ENCODE data around the gene BLVRB.
A peak's percentile ranks its signal among the peaks of the same experiment; 100 is the strongest.
"Not testable (repeated sequence)": the region's sequence is repeated elsewhere in the genome, so short reads cannot be mapped to it uniquely, and the experiment has no call there.

Gene BLVRB

DNA sequence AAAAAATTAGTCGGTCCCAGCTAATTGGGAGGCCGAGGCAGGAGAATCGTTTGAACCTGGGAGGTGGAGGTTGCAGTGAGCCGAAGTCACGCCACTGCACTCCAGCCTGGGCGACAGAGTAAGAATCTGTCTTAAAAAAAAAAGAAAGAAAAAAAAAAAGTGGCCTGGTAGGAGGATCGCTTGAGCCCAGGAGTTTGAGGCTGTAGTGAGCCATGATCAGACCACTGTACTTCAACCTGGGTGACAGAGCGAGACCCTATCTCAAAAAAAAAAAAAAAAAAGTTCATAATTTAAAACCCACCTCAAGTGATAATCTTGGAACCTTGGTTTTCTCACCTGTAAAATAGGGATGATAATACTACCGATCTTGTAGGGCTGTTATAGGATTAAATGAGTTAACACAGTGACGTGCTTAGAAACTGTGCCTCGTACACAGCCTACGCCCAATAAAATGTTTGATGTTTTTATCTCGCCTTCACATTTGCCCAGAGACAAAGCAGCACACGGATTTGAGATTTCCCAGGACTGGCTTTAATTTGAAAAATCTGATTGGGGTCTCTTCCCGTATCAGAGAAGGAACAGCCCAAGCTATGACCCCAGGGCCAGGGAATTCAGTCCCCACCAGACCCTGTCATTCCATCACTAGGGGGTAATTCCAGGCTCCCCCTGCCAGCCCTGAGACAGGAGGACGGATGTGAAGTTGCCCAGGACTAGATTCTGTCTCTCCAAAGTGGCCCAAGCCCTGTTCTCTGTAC, 43.4 kb downstream of the BLVRB start:
- DNase-seq: no peak

DNA sequence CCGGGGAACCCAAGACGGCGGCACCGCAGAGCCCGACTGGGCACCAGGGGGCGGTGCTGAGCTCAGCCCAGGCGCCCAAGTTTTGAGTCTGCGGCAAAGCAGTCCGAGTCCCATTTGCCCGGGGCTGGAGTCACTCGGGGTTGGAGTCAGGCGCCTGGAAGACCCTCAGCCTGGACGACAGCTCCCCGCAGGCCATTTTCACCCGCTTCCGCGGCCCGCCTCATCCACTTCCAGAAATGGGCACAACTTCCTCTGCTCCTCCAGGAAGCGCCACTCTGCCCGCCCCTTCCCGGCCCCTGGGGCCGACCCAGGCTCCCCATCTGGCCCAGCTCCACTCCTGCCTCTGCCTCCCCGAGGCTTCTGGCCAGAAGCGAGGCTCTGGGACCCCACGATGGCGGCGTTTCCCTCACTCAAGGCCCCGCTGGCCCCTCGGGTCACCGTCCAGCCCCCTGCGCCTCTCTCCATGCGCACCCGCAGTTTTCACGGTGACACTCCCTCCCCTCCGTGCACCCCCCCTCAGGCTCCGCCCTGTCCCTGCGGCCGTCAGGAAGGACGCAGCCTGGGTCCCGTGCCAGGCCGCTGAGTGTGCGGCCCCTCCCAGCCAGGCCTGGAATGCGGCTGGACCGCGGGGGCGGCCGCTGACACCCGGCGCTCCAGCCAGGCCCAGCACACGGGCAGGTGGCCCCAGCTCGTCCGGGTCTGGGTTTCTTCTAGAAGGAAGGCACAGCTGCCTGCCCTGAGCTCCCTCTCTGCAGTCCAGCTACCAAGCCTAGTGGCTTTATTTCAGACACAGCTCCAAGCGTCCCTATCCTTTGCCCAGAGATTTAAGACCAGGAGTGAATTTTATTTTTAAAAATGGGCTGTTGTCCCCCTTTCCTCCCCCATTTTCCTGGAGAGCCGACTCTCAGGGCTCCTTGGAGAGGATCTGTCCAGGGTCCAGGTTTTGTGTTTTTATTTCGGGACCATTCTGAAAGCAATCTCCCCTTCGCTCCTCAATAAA, 44.5 kb downstream of the BLVRB start:
- DNase-seq: peak; percentile 93

DNA sequence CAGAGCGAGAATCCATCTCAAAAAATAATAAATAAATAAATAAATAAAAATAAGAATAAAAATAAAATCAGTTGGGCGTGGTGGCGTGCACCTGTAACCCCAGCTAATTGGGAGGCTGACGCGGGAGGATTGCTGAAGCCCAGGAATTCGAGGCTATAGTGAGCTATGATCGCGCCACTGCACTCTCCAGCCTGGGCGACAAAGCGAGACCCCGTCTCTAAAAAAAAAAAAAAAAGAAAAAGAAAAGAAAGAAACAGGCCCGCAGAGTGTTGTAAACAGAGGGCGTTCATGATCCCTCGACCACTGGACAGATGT, 45.1 kb downstream of the BLVRB start:
- DNase-seq: no peak

DNA sequence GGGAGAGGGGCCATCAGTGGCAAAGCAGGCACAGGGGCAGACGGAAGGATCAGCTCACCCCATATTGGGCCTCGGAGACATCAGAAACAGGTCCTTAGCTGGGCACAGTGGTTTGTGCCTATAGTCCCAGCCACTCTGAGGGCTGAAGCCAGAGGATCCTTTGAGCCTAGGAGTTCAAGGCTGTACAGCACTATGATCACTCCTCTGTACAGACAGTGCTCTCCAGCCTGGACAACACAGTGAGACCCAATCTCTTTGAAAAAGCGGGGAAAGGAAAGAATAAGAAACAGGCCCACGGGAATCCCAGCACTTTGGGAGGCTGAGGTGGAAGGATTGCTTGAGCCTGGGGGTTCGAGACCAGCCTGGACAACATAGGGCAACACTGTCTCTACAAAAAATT, 45.8 kb downstream of the BLVRB start:
- DNase-seq: no peak

DNA sequence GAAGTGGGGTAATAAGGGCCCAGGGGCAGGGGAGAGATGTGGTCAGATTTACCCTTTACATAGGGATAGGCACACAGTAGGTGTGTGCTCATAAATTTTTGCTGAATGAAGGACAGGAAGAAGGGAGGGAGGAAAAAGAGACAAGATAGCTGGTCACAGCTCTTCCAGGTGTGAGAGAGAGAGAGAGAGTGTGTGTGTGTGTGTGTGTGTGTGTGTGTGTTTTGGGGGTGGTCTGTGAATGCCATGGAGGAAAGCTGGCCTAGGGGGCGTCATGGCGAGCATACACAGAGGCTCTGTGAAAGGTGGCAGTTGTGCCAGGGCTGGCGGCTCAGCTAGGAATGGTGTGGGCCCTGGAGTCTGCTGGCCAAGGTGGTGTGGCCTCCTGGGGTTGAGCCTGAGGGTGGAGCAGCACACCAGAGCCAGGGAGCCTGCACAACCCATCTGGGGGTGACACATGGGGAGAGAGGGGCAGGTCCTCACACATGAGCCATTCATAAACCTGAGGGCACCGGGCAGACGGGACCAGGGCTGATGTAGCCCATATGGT, 46.4 kb downstream of the BLVRB start:
- DNase-seq: no peak

DNA sequence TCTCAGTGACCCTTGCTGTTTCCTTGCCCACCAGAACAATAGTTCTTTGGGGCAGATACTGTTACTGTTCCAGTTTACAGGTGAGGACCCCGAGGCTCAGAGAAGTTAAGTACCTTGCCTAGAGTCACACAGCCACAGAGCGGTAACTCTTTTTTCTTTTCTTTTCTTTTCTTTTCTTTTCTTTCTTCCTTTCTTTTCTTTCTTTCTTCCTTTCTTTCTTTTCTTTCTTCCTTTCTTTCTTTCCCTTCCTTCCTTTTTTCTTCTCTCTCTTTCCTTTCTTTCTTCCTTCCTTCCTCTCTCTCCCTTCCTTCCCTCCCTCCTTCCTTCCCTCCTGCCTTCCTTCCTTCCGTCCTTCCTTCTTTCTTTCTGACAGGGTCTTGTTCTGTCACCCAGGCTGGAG, 47.5 kb downstream of the BLVRB start:
- no peak for DNase-seq

DNA sequence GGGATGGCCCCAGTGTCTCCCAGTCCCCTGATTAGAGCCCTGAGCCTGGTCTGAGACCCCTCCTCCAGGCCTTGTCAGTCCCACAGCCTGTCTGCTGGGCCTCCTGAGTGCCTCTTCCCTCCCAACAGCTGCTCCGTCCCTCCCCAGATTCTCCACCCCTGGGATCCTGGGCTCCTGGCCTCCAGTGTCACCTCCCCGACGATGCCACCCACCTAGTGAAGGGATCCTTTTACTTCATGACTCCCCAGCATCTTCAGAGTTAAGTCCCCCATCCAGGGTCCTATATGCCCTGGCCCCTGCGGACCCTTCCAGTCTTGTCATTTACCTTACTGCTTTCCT, 47.9 kb downstream of the BLVRB start:
- no peak for DNase-seq

DNA sequence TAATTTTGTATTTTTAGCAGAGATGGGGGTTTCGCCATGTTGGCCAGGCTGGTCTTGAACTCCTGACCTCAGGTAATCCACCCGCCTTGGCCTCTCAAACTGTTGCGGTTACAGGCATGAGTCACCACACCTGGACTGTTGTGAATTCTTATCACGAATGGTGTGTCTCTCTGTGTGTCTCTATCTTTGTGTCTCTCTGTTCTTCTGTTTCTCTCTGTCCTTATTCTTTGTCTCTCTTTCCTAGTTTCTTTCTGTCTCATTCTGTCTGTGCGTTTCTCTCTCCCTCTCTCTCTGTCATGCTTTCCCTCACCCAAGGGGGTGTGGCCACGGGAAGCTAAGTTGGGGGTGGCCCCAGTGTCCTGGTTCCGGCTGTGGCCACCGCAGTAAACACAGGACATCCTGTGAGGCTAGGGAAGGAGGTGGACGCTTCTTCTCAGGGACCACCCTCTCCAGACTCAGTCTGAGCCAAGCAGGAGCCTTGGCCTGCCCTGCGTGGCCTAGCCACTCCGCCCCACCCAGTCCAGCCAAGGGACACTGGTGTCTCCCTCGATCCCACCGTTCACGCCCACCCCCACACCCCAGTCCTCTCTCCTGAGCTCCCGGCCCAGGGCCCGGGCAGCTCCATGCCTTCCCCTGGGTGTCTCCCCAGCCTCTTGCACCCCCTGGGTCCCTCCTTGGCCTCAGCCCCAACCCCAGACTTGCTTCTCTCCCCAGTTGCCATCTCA, 48.5 kb downstream of the BLVRB start:
- DNase-seq: no peak

DNA sequence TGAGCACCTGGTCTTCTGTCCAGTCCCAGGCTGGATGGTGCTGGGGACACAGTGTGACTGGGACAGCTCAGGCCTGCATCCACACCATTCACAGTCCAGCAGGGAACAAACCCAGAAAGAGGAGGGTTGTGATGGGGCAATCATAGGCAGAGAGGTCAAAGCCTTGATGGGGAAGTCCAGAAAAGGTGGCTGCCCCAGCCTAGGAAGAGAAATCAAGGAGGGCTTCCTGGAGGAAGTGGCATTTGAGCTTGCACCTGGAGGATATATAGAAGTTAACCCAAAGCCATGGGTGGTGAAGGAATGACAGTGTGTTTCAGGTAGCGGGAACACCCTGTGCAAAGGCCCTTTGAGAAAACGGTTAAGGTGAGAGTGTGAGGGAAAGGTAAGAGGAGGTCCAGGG, 49.8 kb downstream of the BLVRB start:
- DNase-seq: no peak

DNA sequence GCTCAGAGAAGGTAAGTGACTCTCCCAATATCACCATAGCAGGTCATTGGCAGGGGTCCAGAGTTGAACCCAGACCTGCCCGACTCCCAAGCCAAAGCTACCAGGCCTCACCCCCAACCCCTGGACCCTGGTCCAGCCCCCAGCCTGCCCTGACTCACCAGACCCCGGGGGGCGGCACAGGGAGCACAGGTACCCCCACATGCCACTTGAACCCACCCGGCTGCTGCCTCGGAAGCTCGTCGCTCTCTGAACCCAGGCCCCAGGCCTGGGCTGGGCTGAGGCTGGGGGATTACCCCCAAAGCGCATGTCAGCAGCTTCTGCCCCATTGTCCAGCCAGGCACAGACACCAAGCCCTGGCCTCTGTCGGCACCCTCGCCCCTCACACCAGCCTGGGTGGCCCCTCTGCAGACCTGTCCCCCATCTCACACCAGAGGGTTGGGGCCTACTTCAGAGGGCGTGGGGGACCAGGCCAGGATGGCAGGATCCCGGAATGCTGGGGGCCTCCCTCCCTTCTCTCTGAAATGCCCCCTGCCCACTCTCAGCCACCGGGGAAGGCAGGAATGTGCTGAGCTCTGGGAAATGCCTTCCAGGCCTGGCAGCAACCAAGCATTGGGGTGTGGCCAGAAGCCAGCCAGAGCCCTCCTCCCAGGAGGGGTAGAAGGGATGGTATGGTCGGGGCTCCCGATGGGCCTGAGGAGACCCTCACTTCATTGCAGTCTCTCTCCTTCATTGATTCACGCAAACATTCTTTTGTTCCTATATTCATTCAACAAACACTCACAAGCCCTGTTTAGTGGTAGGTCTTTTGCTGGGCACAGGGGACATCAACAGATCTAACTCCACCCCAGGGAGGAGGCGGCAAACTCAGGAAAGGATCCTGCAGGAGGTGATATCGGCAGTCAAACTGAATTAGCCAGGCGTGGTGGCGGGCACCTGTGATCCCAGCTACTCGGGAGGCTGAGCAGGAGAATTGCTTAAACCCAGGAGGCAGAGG, 50.7 kb downstream of the BLVRB start:
- DNase-seq: no peak

DNA sequence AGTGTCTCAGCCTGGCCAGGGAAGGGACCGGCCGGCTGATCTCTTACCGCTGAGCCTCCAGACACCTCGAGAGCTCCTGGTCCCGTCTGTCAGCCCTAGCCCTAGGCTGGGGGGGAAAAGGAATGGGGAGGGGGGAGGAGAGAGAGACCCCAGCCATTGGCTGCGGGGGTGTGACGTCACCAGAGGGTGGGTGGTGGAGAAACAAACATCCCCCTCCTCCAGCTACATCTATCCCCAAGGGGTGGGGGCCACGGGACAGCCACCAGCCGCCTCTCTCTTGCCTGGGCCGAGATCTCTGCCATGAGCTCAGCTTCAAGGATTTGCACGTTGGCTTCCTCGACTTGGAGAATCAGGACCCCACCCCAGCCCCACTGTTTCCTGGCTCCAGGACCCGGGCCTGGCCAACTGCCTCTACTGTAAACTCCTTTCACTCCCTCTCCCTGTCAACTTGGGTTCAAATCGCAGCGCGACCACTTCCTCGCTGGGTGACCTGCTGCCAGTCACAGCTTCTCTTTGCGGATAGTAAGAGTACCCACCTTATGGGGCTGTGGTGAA, 52.2 kb downstream of the BLVRB start, which contains the start of gene PRX:
Gene PRX (minus strand): TSS at position 88 of the 555 bp plus-strand sequence. CDS start 5,446 bp downstream, outside the sequence.
- DNase-seq: no peak

DNA sequence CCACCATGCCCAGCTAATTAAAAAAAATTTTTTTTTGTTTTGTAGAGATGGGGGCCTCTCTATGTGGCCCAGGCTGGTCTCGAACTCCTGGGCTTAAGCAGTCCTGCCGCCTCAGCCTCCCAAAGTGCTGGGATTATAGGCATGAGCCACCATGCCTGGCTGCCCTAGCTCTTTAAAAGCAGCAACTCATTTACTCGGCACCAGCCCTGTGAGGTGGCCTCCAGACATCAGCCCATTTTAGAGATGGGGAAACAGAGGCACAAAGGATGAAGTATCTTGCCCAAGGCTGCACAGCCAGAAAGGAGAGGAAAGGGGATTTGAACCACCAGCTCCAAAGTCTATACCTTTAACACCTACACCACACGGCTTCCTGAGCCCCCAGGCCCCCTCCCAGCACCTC, 52.7 kb downstream of the BLVRB start:
- no peak for DNase-seq

DNA sequence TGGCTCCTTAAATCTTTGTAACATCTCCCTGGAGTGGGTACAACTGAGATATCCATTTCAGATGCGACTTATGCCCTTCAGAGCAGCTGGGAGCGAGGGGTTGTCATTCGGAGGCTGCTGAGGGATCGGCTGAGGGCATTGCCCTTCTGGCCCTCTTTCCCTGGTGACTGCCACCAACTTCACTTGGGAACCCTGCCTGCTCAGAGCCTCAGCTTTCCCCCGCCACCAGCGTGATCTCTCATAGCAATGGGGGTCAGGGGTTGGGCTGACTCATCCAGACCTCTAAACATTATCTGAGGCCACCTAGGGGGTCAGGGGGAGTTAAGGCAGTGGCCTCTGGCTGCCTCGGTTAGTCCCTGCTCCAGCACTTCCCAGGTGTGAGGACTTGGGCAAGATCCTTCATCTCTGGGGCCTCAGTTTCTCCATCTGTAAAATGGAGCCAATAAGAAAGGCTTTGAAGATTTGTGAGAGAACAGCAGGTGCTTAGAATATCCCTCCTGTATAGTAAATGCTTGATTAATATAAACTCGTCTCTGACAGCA, 53.5 kb downstream of the BLVRB start:
- DNase-seq: no peak

DNA sequence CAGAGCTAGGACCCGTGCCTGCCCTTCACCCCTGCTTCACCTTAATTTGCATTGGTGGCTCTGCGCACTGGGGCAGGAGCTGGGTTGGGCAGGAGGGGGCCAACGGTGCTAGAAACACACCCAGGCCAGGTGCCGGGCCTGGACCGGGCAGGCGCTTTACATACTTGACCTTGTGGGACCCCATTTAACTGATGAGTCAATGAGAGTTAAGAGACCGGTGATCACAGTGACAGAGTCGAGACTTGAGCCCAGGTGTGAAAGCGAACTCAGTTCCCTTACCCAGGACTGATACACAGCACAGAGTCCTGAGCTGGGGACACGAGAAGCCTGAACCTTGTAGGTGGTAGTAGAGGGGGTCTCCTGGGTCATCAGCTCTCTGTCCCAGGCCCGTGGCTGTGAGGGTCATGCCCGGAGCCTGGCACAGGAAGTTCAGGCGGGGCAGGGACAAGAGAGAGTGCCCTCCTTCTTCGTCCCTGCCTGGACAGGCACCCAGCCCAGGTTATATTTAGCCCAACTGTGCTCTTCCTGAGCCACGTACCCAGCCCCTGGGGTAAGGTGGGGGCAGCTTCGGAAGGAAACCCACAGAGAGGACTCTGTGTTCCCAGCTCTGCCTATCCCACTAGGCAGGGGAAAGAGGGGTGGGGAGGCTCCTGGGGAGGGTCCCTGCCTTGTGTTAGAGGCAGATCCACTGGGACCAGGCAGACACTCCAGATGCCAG, 54.3 kb downstream of the BLVRB start:
- no peak for DNase-seq

DNA sequence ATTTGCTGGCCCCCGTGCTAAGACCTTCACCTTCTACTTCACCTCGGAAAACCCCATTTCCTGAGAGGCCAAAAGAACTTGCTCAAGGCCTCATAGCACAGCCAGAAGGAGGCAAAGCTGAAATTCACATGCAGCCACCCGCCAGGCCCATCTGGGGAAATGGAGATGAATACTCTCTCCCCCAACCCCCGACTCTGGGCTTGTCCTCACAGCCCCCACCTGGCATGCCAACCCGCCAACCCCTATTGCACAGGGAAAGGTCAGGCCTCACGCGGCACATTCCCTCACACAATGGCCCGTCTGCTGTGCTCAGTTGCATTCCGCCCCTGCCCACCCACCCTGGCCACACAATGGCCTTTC, 55.5 kb downstream of the BLVRB start:
- no peak for DNase-seq

DNA sequence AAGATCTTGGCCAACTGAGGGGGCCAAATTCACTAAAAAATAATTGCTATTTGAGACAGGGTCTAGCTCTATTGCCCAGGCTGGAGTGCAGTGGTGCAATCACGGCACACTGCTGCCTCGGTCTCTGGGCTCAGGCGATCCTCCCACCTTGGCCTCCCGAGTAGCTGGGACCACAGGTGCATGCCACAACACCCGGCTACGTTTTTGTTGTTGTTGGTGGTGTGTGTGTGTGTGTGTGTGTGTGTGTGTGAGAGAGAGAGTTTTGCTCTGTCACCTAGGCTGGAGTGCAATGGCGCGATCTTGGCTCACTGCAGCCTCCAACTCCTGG, 57.0 kb downstream of the BLVRB start:
- not testable (repeated sequence) for DNase-seq

DNA sequence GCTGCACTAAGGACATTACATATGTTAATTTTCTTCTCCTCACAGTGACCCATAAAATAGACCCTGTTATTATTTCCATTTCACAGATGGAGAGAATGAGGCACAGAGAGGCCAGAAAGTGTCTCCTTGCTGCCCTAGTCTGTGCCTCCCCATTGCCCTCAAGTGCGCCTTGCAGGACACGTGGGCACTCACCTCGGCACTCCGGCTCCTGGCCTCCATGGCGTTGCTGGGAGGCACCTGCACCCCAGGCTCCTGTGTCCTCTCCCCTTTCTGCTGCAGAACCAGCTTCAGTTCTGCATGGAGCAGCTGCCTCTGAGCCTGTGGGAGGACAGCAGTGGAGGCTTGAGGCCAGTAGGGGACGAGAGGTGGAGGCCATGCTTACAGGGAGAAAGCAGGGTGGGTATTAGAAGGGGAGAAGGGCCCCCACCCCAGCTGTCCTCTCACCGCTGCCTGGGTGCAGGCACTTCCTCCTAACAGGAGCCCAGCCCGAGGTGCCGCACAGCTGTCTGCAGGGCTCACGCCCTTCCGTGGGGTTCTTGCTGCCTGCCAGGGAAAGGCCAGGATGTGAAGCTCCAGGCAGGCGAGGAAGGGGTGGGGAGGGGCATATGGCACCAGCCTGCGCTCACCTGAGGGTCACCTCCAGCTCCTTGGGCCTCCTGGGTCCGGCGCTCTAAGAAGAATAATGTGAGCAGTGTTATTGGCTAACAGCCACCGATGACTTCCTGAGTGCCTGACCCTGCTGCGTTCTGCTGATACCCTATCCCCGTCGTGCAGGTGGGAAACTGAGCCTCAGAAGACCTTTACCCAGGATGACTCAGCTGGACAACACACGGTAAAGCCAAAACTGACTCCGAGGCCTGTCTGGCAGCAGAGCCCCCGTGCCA, 57.6 kb downstream of the BLVRB start:
- DNase-seq: no peak

DNA sequence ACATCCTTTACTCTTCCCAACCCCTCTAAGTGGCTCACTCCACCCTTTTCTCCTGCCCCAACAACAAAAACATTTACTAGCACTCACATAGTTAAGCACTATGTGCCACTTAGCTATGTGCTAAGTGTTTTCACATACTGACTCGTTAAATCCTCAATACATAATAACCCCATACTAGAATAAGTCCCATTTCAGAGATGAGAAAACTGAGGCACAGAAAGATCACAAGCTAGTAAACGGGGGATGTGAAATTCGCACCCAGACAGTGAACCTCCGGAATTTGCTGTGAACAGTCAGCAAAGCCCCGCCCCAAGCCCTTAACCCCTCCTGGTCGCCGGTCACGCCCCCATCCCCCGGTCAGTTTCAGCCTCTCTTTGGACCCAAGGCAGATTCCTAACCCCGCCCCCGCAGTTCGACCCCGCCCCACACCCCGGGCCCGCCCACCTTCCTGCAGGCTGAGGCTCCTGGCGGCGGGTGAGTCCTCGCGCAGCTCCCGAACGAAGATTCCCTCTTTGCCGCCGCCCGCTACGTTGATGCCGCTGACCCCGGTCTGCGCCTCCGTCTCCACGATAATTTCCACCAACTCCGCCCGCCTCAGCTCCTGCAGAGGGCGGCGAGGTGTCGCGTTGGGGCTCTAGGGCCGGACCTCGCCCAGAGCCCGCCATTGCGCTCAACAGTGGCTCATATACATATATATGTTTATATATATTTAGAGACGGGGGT, 62.1 kb downstream of the BLVRB start:
- DNase-seq: peak; percentile 92

DNA sequence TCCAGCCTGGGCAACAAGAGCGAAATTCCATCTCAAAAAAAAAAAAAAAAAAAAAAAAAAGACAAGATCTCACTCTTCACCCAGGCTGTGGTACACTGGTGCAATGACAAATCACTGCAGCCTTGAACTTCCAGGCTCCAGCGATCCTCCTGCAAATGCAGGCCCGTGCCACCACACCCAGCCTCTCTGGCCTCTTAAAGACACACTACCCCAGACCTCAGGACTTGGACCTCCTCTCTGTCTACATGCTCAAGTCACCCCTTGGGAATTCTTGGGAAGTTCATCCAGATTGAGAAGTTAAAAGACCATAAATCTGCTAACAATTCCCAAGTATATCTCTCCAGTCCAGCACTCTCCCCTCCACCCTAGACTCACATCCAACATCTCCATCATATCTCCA, 65.0 kb downstream of the BLVRB start:
- DNase-seq: no peak
